OCI-LY1 (cell line): ENCODE results near the gene GPX7.

ENCODE experiments used
- H2AFZ ChIP-seq: fragments of 200-600 bp; sonication (generic), shearing (Covaris generic); 2 replicates; pipeline ENCODE4 v1.6.0; 2014; ENCODE audit warnings: antibody characterized with exemption, mild to moderate bottlenecking, low read length
- H3F3A ChIP-seq: fragments of 200-600 bp; sonication (generic), shearing (Covaris generic); 2 replicates; pipeline ENCODE4 v1.6.0; 2014; ENCODE audit warnings: mild to moderate bottlenecking, antibody characterized with exemption, low read length, moderate library complexity; ENCODE audit not compliant: insufficient read depth
- H3K27ac ChIP-seq: fragments of 200-600 bp; sonication (generic); 2 replicates; pipeline ENCODE4 v1.5.1; 2014; ENCODE audit warnings: low read length, mixed run types, mild to moderate bottlenecking, low read depth; ENCODE audit not compliant: poor library complexity, severe bottlenecking
- H3K27me3 ChIP-seq: fragments of 200-600 bp; sonication (generic); 2 replicates; pipeline ENCODE4 v1.6.0; 2014; ENCODE audit warnings: antibody characterized with exemption, mild to moderate bottlenecking, low read length, moderate library complexity; ENCODE audit not compliant: insufficient read depth
- H3K36me3 ChIP-seq: fragments of 200-600 bp; sonication (generic); 2 replicates; pipeline ENCODE4 v1.6.1; 2014; ENCODE audit warnings: mild to moderate bottlenecking, antibody characterized with exemption, low read length, moderate library complexity, mixed read lengths; ENCODE audit not compliant: insufficient read depth
- H3K4me1 ChIP-seq: fragments of 200-600 bp; sonication (generic); 2 replicates; pipeline ENCODE4 v1.5.1; 2014; ENCODE audit warnings: mild to moderate bottlenecking, low read length, moderate library complexity; ENCODE audit not compliant: insufficient read depth, severe bottlenecking
- H3K4me2 ChIP-seq: fragments of 200-600 bp; sonication (generic), shearing (Covaris generic); 2 replicates; pipeline ENCODE4 v1.6.1; 2014; ENCODE audit warnings: low read length
- H3K4me3 ChIP-seq: fragments of 200-600 bp; sonication (generic); 2 replicates; pipeline ENCODE4 v1.5.1; 2014; ENCODE audit warnings: low read length, low read depth, mild to moderate bottlenecking, mixed read lengths; ENCODE audit not compliant: poor library complexity, severe bottlenecking
- H3K79me2 ChIP-seq: fragments of 200-600 bp; shearing (Covaris generic); 2 replicates; pipeline ENCODE4 v1.6.1; 2016; ENCODE audit warnings: mixed run types, low read length, mixed read lengths; ENCODE audit not compliant: insufficient read depth
- H3K9ac ChIP-seq: fragments of 200-600 bp; sonication (generic), shearing (Covaris generic); 2 replicates; pipeline ENCODE4 v1.6.1; 2014; ENCODE audit warnings: mild to moderate bottlenecking, low read length, mixed read lengths
- H3K9me2 ChIP-seq: fragments of 200-600 bp; sonication (generic), shearing (Covaris generic); 2 replicates; pipeline ENCODE4 v1.6.1; 2014; ENCODE audit warnings: low read depth, mild to moderate bottlenecking, low read length, mixed read lengths
- H3K9me3 ChIP-seq: fragments of 200-600 bp; shearing (Covaris generic); 2 replicates; pipeline ENCODE4 v1.6.1; 2014; ENCODE audit warnings: low read length, mixed read lengths
- H4K20me1 ChIP-seq: fragments of 200-600 bp; sonication (generic), shearing (Covaris generic); 2 replicates; pipeline ENCODE4 v1.6.0; 2016; ENCODE audit warnings: mild to moderate bottlenecking, low read length; ENCODE audit not compliant: insufficient read depth
- CTCF ChIP-seq: fragments of 200-600 bp; sonication (generic), shearing (Covaris generic); IDR thresholded peaks from 2 replicates; pipeline ENCODE4 v1.5.1; 2017; ENCODE audit warnings: mild to moderate bottlenecking, antibody characterized with exemption, low read length, moderate library complexity, mixed read lengths
- EZH2 ChIP-seq: fragments of 200-600 bp; sonication (generic), shearing (Covaris generic); IDR thresholded peaks from 2 replicates; pipeline ENCODE4 v1.8.0; 2017; ENCODE audit warnings: borderline replicate concordance, mixed run types, mild to moderate bottlenecking, antibody characterized with exemption, low read length, moderate library complexity, mixed read lengths

GPX7 gene

GRCh38 chr1:52556641-52557360, 45.4 kb upstream of the GPX7 start:
- Histone ChIP-seq H3K4me2 (no peak overlapping the region), H3K9me3 (no peaks in the 10 kb centered on the region), H3K27ac (no peak overlapping the region), H3F3A (0 out of 2 replicates have a peak, but pooled peaks cover 10% of the 10 kb centered on the region), H3K4me1 (peaks cover 10% of the 10 kb centered on the region), H4K20me1 (no peaks in the 10 kb centered on the region), H3K79me2 (peaks cover 2% of the 10 kb centered on the region), H3K27me3 (no peaks in the 10 kb centered on the region), H2AFZ (no peak overlapping the region), H3K9ac (no peak overlapping the region), H3K4me3 (no peak overlapping the region), H3K9me2 (no peaks in the 10 kb centered on the region), H3K36me3 (no peaks in the 10 kb centered on the region)
- no peak for TF ChIP-seq EZH2
- no peak for TF ChIP-seq CTCF

GRCh38 chr1:52558941-52559340, 43.2 kb upstream of the GPX7 start:
- Histone ChIP-seq H4K20me1 (no peaks in the 10 kb centered on the region), H3F3A (0 out of 2 replicates have a peak, but pooled peaks cover 10% of the 10 kb centered on the region), H3K9me3 (no peaks in the 10 kb centered on the region), H3K36me3 (no peaks in the 10 kb centered on the region), H2AFZ (no peak overlapping the region), H3K4me2 (no peak overlapping the region), H3K9me2 (no peaks in the 10 kb centered on the region), H3K79me2 (no peaks in the 10 kb centered on the region), H3K4me1 (peaks cover 6% of the 10 kb centered on the region), H3K9ac (no peak overlapping the region), H3K4me3 (no peak overlapping the region), H3K27me3 (no peaks in the 10 kb centered on the region), H3K27ac (no peak overlapping the region)
- TF ChIP-seq EZH2: no peak
- no peak for TF ChIP-seq CTCF

- Histone ChIP-seq H3K9ac (no peak overlapping the region), H3K4me3 (no peak overlapping the region), H3K27ac (no peak overlapping the region), H3K9me3 (no peaks in the 10 kb centered on the region), H3K79me2 (no peaks in the 10 kb centered on the region), H3K9me2 (no peaks in the 10 kb centered on the region), H3K36me3 (no peaks in the 10 kb centered on the region; the same call in 1 of the 2 replicates), H3K27me3 (no peaks in the 10 kb centered on the region), H4K20me1 (no peaks in the 10 kb centered on the region), H2AFZ (no peak overlapping the region), H3F3A (0 out of 2 replicates have a peak, but pooled peaks cover 1% of the 10 kb centered on the region), H3K4me2 (no peak overlapping the region), H3K4me1 (no peaks in the 10 kb centered on the region)
- TF ChIP-seq EZH2 (no peak), CTCF (no peak)
Observed at GRCh38 chr1:52559875-52560274, 42.3 kb upstream of the GPX7 start.
